GM06990 (cell line): ENCODE data around the gene THRAP3.

Source experiments
- DNase-seq: peaks from one replicate; pipeline ENCODE4 v3.0.0-alpha.2; 2011; ENCODE audit not compliant: insufficient read length; ENCODE audit errors: extremely low read depth
- H3K27me3 ChIP-seq: replicated peaks from 2 replicates; pipeline ENCODE4 v1.6.0; 2011; ENCODE audit warnings: low read length; ENCODE audit not compliant: control insufficient read depth, insufficient read depth
- H3K36me3 ChIP-seq: 2 replicates; pipeline ENCODE4 v1.5.1; 2011; ENCODE audit warnings: low read length; ENCODE audit not compliant: control insufficient read depth, insufficient read depth
- H3K4me3 ChIP-seq: replicated peaks from 2 replicates; pipeline ENCODE4 v1.5.1; 2011; ENCODE audit warnings: low read depth, mild to moderate bottlenecking, control low read depth, low read length
- CTCF ChIP-seq: IDR thresholded peaks from 2 replicates; pipeline ENCODE4 v1.5.1; 2011; ENCODE audit warnings: low read length, control low read depth, mild to moderate bottlenecking, inconsistent platforms; ENCODE audit not compliant: insufficient read depth, poor library complexity, severe bottlenecking

Gene THRAP3

GRCh38 chr1:36323636-36324352 is 99.6 kb downstream of the THRAP3 start, which contains the start of gene EVA1B:
Gene EVA1B (minus strand): TSS chr1:36323645. CDS start chr1:36323037, 608 bp downstream.
- TF ChIP-seq CTCF: no peak
- DNase-seq: peak; percentile 46

GRCh38 chr1:36324353-36324703 is 100.1 kb downstream of the THRAP3 start:
- no peaks in the 10 kb centered on the region for H3K36me3 ChIP-seq
- no peak for DNase-seq
- TF ChIP-seq CTCF: no peak
- no peaks in the 10 kb centered on the region for H3K27me3 ChIP-seq
- H3K4me3 ChIP-seq: peak overlapping the region; percentile 63

More at GRCh38 chr1:36323636-36324352, 99.6 kb downstream of the THRAP3 start, which contains the start of gene EVA1B:
- peak within 1 kb of the TSS; percentile 63 for H3K4me3 ChIP-seq
- H3K36me3 ChIP-seq: no peaks in the 10 kb centered on the region
- H3K27me3 ChIP-seq: no peaks in the 10 kb centered on the region

- Histone ChIP-seq H3K4me3 (no peak overlapping the region), H3K27me3 (peaks cover 2% of the 10 kb centered on the region), H3K36me3 (no peaks in the 10 kb centered on the region)
- TF ChIP-seq CTCF: no peak
- no peak for DNase-seq
Measured at GRCh38 chr1:36326499-36326898, 102.3 kb downstream of the THRAP3 start.

- H3K4me3 ChIP-seq: no peak overlapping the region
- no peak for DNase-seq
- H3K27me3 ChIP-seq: peaks cover 3% of the 10 kb centered on the region
- TF ChIP-seq CTCF: no peak
- no peaks in the 10 kb centered on the region for H3K36me3 ChIP-seq
Measured at GRCh38 chr1:36327421-36328087, 103.3 kb downstream of the THRAP3 start.

GRCh38 chr1:36328088-36328480 is 103.8 kb downstream of the THRAP3 start:
- no peaks in the 10 kb centered on the region for H3K36me3 ChIP-seq
- no peak overlapping the region for H3K4me3 ChIP-seq
- DNase-seq: no peak
- peaks cover 3% of the 10 kb centered on the region for H3K27me3 ChIP-seq
- TF ChIP-seq CTCF: no peak
